ENCODE data around the gene MFAP5. TPM values are rescaled to one million over a fixed set of nuclear protein-coding genes. Genes with fewer than 3 reads are reported as not detected.

The MFAP5 gene
- total RNA-seq, 1 experiment from 2014 or later: 0.96 TPM

GRCh38 chr12:8606890-8607289, 55.7 kb downstream of the MFAP5 start (continued):
- TF ChIP-seq JUN (CRISPR knock-in tag; IDR thresholded peaks at IDR 0.05): no peak
- TF ChIP-seq FOXP1 (CRISPR knock-in tag; IDR thresholded peaks at IDR 0.05; ENCODE audit: borderline replicate concordance): no peak
- TF ChIP-seq PRDM15 (CRISPR knock-in tag; IDR thresholded peaks at IDR 0.05): no peak
- TF ChIP-seq SOX15 (CRISPR knock-in tag; IDR thresholded peaks at IDR 0.05): no peak
- no peak for TF ChIP-seq E2F4 (CRISPR knock-in tag; IDR thresholded peaks at IDR 0.05; ENCODE audit: borderline replicate concordance, low read depth)
- no peak for TF ChIP-seq E2F1 (CRISPR knock-in tag; IDR thresholded peaks at IDR 0.05)
- TF ChIP-seq GTF2I (CRISPR knock-in tag; conservative IDR thresholded peaks at IDR 0.05): no peak
- no peak for TF ChIP-seq NR1H2 (CRISPR knock-in tag; IDR thresholded peaks at IDR 0.05)
- no peak for TF ChIP-seq STAT6 (CRISPR knock-in tag; conservative IDR thresholded peaks at IDR 0.05; ENCODE audit: low read depth)

GRCh38 chr12:8605057-8605456, 57.6 kb downstream of the MFAP5 start:
- POLR2A ChIA-PET: no interaction called here
- H3K4me3 Mint-ChIP-seq: no peak overlapping the region
- CTCF ChIA-PET: interaction anchor here (1.1 to 2.0 kb wide), 2 partner anchors 43 to 61 kb away, joined by 4 to 8 read pairs; no protein-coding TSS in a partner anchor
- no peak for TF ChIP-seq TEAD4 (CRISPR knock-in tag; IDR thresholded peaks at IDR 0.05)
- no peak for TF ChIP-seq ZNF671 (CRISPR knock-in tag; IDR thresholded peaks at IDR 0.05)
- TF ChIP-seq ZNF416 (CRISPR knock-in tag; IDR thresholded peaks at IDR 0.05): no peak
- no peak for TF ChIP-seq IRF1 (CRISPR knock-in tag; IDR thresholded peaks at IDR 0.05)
- TF ChIP-seq RORB (CRISPR knock-in tag; IDR thresholded peaks at IDR 0.05): no peak
- no peak for TF ChIP-seq CBFB (CRISPR knock-in tag; IDR thresholded peaks at IDR 0.05; ENCODE audit: low read depth)
- TF ChIP-seq ATF2 (CRISPR knock-in tag; IDR thresholded peaks at IDR 0.05; ENCODE audit: borderline replicate concordance, low read depth): no peak
- TF ChIP-seq NFE2L1 (CRISPR knock-in tag; IDR thresholded peaks at IDR 0.05): no peak
- no peak for TF ChIP-seq NFYB (CRISPR knock-in tag; conservative IDR thresholded peaks at IDR 0.05; ENCODE audit: low read depth)
- no peak for TF ChIP-seq GTF2I (CRISPR knock-in tag; conservative IDR thresholded peaks at IDR 0.05)
- TF ChIP-seq ZNF396 (CRISPR knock-in tag; IDR thresholded peaks at IDR 0.05; ENCODE audit: borderline replicate concordance): no peak
- TF ChIP-seq FOXP1 (CRISPR knock-in tag; IDR thresholded peaks at IDR 0.05; ENCODE audit: borderline replicate concordance): peak; percentile 44; the same call in 1 of the 2 replicates
- TF ChIP-seq AR (CRISPR knock-in tag; IDR thresholded peaks at IDR 0.05): no peak
- no peak for TF ChIP-seq ESRRA (CRISPR knock-in tag; IDR thresholded peaks at IDR 0.05; ENCODE audit: borderline replicate concordance)
- TF ChIP-seq USF2 (CRISPR knock-in tag; IDR thresholded peaks at IDR 0.05): no peak
- TF ChIP-seq TEAD1 (CRISPR knock-in tag; IDR thresholded peaks at IDR 0.05): 0 out of 2 replicates have a peak, but pooled peaks have one; percentile 25

More at GRCh38 chr12:8605057-8605456, 57.6 kb downstream of the MFAP5 start:
- no peaks in the 10 kb centered on the region for H3K36me3 Mint-ChIP-seq
- no peak for ATAC-seq
- H3K27me3 Mint-ChIP-seq (ENCODE audit: low read depth): peaks cover 6% of the 10 kb centered on the region
- H3K27ac Mint-ChIP-seq: no peak overlapping the region
- DNase-seq (ENCODE audit: low spot score): no peak
- peaks cover 35% of the 10 kb centered on the region for H3K4me1 Mint-ChIP-seq
- no peaks in the 10 kb centered on the region for H3K9me3 Mint-ChIP-seq

Data from WTC11 (cell line).